Tibial artery (tissue), 4 donors: ENCODE data around the gene ARL15.

ENCODE experiments used
- DNase-seq, 2 donors: peaks; one replicate each; pipeline ENCODE4 v3.0.0-alpha.2; 2019
- H3K27ac ChIP-seq, 2 donors: fragments of 200-600 bp; sonication (generic) in 1 of 2; 1 replicate in 1 of 2; 2 replicates in 1 of 2; pipeline ENCODE4 v1.5.1; 2018 to 2019; ENCODE audit warnings: mild to moderate bottlenecking in 1 of 2
- H3K27me3 ChIP-seq, 2 donors: fragments of 200-600 bp; sonication (generic) in 1 of 2; one replicate each; pipeline versions ENCODE4 v1.5.1 to v1.6.0; 2016 to 2019
- H3K36me3 ChIP-seq, 3 donors: fragments of 200-600 bp; sonication (generic) in 2 of 3; one replicate each; pipeline ENCODE4 v1.5.1; 2016 to 2019; ENCODE audit warnings: mild to moderate bottlenecking in 2 of 3
- H3K4me1 ChIP-seq, 4 donors: fragments of 200-600 bp; sonication (generic) in 2 of 4; 1 replicate in 3 of 4; 2 replicates in 1 of 4; pipeline ENCODE4 v1.5.1; 2016 to 2019
- H3K4me3 ChIP-seq, 2 donors: fragments of 200-600 bp; sonication (generic) in 1 of 2; 1 replicate in 1 of 2; 2 replicates in 1 of 2; pipeline ENCODE4 v1.5.1; 2018 to 2019; ENCODE audit warnings: mild to moderate bottlenecking in 2 of 2
- H3K9me3 ChIP-seq, 3 donors: fragments of 200-600 bp; sonication (generic) in 1 of 3; one replicate each; pipeline ENCODE4 v1.5.1; 2016 to 2019
- CTCF ChIP-seq, 2 experiments: fragments of 200-600 bp in 1 of 2; fragments of 450-650 bp in 1 of 2; IDR thresholded peaks; one replicate each; pipeline ENCODE4 v1.5.1; 2017 to 2019; ENCODE audit warnings: antibody characterized with exemption in 2 of 2, mild to moderate bottlenecking in 1 of 2, moderate library complexity in 1 of 2
- intact Hi-C: fragments of 100-400 bp; cut with DNase I; formaldehyde crosslinking; loops from one replicate; pipeline ENCODE4 v1.15.0; 2023; ENCODE audit warnings: low total_unique reads

ARL15 gene

GRCh38 chr5:54296386-54296785, 14.0 kb downstream of the ARL15 start:
- Histone ChIP-seq H3K4me1 (peaks cover 0 to 5% (median 0%) of the 10 kb centered on the region in 4 donors), H3K36me3 (no peaks in the 10 kb centered on the region), H3K27me3 (no peaks in the 10 kb centered on the region), H3K9me3 (no peaks in the 10 kb centered on the region), H3K4me3 (no peak overlapping the region), H3K27ac (no peak overlapping the region)
- DNase-seq = no peak
- no peak for TF ChIP-seq CTCF (IDR thresholded peaks at IDR 0.05)
- intact Hi-C loops = no loop called here

- no peak overlapping the region for H3K27ac ChIP-seq
- no peaks in the 10 kb centered on the region for H3K27me3 ChIP-seq
- intact Hi-C loops = no loop called here
- no peak for DNase-seq
- TF ChIP-seq CTCF (IDR thresholded peaks at IDR 0.05) = no peak
- no peak overlapping the region for H3K4me3 ChIP-seq
- no peaks in the 10 kb centered on the region for H3K9me3 ChIP-seq
- no peaks in the 10 kb centered on the region for H3K36me3 ChIP-seq
- peaks cover 0 to 5% (median 0%) of the 10 kb centered on the region in 4 donors for H3K4me1 ChIP-seq
These were observed 14.6 kb downstream of the ARL15 start for GRCh38 chr5:54295651-54296276.

- intact Hi-C loops = no loop called here
- no peaks in the 10 kb centered on the region for H3K36me3 ChIP-seq
- no peaks in the 10 kb centered on the region for H3K9me3 ChIP-seq
- peaks cover 0 to 5% (median 0%) of the 10 kb centered on the region in 4 donors for H3K4me1 ChIP-seq
- TF ChIP-seq CTCF (IDR thresholded peaks at IDR 0.05) = no peak
- H3K27ac ChIP-seq = no peak overlapping the region
- H3K27me3 ChIP-seq = no peaks in the 10 kb centered on the region
- H3K4me3 ChIP-seq = no peak overlapping the region
- DNase-seq = no peak
These were observed 16.2 kb downstream of the ARL15 start for GRCh38 chr5:54294097-54294667.

GRCh38 chr5:54292866-54293265, 17.5 kb downstream of the ARL15 start:
- Histone ChIP-seq H3K4me1 (peaks cover 0 to 5% (median 0%) of the 10 kb centered on the region in 4 donors), H3K4me3 (no peak overlapping the region), H3K27ac (no peak overlapping the region), H3K9me3 (no peaks in the 10 kb centered on the region), H3K36me3 (no peaks in the 10 kb centered on the region), H3K27me3 (no peaks in the 10 kb centered on the region)
- no peak for DNase-seq
- intact Hi-C loops = no loop called here
- TF ChIP-seq CTCF (IDR thresholded peaks at IDR 0.05) = no peak

GRCh38 chr5:54291498-54291897, 18.9 kb downstream of the ARL15 start:
- Histone ChIP-seq H3K36me3 (no peaks in the 10 kb centered on the region), H3K4me1 (peaks cover 0 to 5% (median 0%) of the 10 kb centered on the region in 4 donors), H3K4me3 (no peak overlapping the region), H3K9me3 (no peaks in the 10 kb centered on the region), H3K27ac (no peak overlapping the region), H3K27me3 (no peaks in the 10 kb centered on the region)
- TF ChIP-seq CTCF (IDR thresholded peaks at IDR 0.05) = no peak
- intact Hi-C loops = no loop called here
- no peak for DNase-seq
